GM18858 (cell line): ENCODE data around the gene BRICD5.

Experiments used
- ATAC-seq: cut with Tn5 transposase; IDR thresholded peaks from one replicate; pipeline ENCODE4 v1.9.1; 2021; ENCODE audit not compliant: unreplicated experiment

BRICD5 gene

GRCh38 chr16:2199621-2200139, 11.0 kb downstream of the BRICD5 start:
- no peak for ATAC-seq

GRCh38 chr16:2199095-2199494, 11.6 kb downstream of the BRICD5 start:
- no peak for ATAC-seq

GRCh38 chr16:2198283-2198682, 12.4 kb downstream of the BRICD5 start:
- no peak for ATAC-seq

GRCh38 chr16:2197765-2198164, 12.9 kb downstream of the BRICD5 start:
- ATAC-seq = no peak

- ATAC-seq = no peak
Measured at GRCh38 chr16:2196981-2197511, 13.6 kb downstream of the BRICD5 start.

GRCh38 chr16:2196162-2196980, 14.3 kb downstream of the BRICD5 start, which contains the start of gene CASKIN1:
TSS of gene CASKIN1 (minus strand) at chr16:2196605. CDS start at chr16:2196432, 173 bp downstream.
- ATAC-seq = no peak

- no peak for ATAC-seq
Measured at GRCh38 chr16:2195322-2196161, 15.1 kb downstream of the BRICD5 start.

GRCh38 chr16:2194852-2195321, 15.8 kb downstream of the BRICD5 start:
- no peak for ATAC-seq

GRCh38 chr16:2194166-2194834, 16.4 kb downstream of the BRICD5 start:
- ATAC-seq = no peak

GRCh38 chr16:2191446-2191706, 19.3 kb downstream of the BRICD5 start:
- ATAC-seq = no peak

GRCh38 chr16:2190659-2191445, 19.8 kb downstream of the BRICD5 start:
- ATAC-seq = no peak

GRCh38 chr16:2190002-2190658, 20.5 kb downstream of the BRICD5 start:
- no peak for ATAC-seq

GRCh38 chr16:2189252-2189893, 21.3 kb downstream of the BRICD5 start:
- no peak for ATAC-seq

GRCh38 chr16:2188395-2188794, 22.3 kb downstream of the BRICD5 start:
- no peak for ATAC-seq

- no peak for ATAC-seq
Measured at GRCh38 chr16:2187212-2187611, 23.5 kb downstream of the BRICD5 start.

- ATAC-seq = no peak
Measured at GRCh38 chr16:2186505-2186904, 24.2 kb downstream of the BRICD5 start.

- ATAC-seq = no peak
Measured at GRCh38 chr16:2186064-2186463, 24.6 kb downstream of the BRICD5 start.

- ATAC-seq = no peak
Measured at GRCh38 chr16:2184962-2185361, 25.7 kb downstream of the BRICD5 start.

GRCh38 chr16:2184346-2184745, 26.3 kb downstream of the BRICD5 start:
- no peak for ATAC-seq
